NCI-H2081 (cell line): Measurements from ENCODE around the gene SEMA3F.

ENCODE experiments used
- DNase-seq, 2 experiments: peaks; one replicate each; lab custom pipeline; 2025; lab: John Stamatoyannopoulos, UW

Gene SEMA3F

GRCh38 chr3:50170689-50171088 is 15.6 kb downstream of the SEMA3F start:
- DNase-seq: no peak

- DNase-seq: no peak
Measured at GRCh38 chr3:50171540-50172301, 16.6 kb downstream of the SEMA3F start.

GRCh38 chr3:50172626-50173220 is 17.6 kb downstream of the SEMA3F start:
- no peak for DNase-seq

GRCh38 chr3:50173685-50174516 is 18.8 kb downstream of the SEMA3F start:
- DNase-seq: no peak

- DNase-seq: no peak
Measured at GRCh38 chr3:50174517-50174895, 19.4 kb downstream of the SEMA3F start.

DNA sequence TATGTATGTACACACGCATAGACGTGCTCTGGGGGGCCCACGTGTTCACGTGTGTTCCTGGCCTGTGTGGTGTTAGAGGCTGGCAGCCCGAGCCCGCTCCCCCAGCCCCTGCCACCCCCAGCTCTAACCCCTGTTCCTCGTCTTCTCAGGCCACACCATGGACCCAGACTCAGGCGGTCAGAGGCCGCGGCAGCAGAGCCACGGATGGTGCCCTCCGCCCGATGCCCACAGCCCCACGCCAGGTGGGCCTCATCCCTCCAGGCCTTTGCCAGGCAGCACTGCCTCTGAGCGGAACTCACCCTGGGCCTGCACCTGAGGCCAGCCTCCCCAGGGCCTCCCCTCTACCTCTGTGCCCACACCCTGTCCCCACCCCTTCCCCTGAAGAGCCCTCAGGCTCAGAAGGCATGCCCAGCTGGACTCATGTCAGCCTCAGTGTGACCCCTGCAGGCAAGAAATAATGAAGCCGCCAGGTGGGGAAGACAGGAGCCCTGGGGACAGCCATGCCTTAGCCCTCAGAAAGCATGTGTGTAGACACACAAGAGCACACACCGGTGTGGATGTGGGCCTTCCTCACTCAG is 19.9 kb downstream of the SEMA3F start:
- no peak for DNase-seq

DNA sequence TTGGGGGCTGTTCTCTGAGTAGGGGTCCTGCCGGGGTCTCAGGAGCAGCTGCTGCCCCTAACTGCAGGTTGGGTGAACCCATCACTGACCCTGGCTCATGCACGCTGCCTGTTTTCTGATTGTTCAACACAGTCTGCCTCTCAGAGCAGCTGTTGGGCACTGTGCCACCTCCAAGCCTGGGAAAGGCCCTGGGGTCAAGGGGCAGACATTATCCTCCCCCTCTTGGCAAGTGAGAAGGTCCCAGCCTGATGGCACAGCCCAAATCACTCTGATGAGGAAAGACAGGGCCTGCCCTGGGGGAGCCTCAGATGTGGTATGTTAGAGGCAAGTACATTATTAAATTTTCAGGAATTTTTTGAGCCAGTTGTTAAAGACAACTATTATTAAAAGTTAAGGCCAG is 22.2 kb downstream of the SEMA3F start:
- no peak for DNase-seq

- DNase-seq: no peak
Measured at GRCh38 chr3:50179710-50180109, 24.6 kb downstream of the SEMA3F start.

GRCh38 chr3:50181985-50182384 is 26.9 kb downstream of the SEMA3F start:
- no peak for DNase-seq

- no peak for DNase-seq
Measured at GRCh38 chr3:50182533-50183099, 27.5 kb downstream of the SEMA3F start.

DNA sequence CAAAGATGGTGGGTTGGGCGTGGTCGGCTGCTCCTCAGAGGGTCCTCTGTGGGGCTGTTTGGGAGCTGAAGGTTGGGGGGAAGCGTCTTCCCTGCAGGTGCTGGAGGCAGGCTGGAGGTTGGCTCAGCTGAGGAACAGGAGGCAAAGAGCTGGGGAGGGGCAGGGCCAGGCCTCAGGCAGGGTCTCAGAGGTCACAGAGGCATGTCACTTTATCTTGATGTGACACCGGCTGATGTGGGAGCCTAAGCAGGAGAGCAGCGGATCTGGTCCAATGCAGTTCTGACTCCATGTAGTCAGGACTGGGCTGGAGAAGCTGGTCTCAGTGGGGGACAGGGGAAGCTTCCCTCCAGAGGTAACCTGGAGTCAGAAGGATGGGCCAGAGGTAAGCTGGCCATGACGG is 28.6 kb downstream of the SEMA3F start:
- no peak for DNase-seq

DNA sequence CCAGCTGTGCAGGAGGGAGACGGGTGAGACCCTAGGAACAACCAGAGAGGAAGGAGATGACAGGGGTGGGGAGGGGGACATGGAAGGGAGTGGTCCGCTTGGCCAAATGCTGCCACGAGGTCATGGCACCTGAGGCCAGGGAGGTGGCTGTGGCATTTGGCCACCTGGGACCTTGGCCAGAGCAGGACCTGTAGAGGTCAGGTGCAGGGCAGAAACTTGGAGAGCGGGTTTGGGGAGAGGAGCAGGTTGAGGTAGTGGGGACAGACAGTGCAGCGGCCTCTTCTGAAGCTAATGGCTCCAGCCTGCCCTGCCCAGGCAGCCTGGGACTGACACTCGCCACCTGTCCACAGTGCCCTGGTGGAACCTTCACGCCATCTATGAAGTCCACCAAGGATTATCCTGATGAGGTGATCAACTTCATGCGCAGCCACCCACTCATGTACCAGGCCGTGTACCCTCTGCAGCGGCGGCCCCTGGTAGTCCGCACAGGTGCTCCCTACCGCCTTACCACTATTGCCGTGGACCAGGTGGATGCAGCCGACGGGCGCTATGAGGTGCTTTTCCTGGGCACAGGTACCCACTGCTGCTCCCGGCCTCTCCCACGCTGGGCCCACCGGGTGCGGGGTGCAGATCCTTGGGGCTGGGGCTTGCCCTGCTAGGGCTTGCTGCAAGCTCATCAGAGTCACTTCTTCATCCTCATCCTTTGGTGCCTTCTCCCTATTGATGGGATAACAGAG is 29.3 kb downstream of the SEMA3F start:
- no peak for DNase-seq

DNA sequence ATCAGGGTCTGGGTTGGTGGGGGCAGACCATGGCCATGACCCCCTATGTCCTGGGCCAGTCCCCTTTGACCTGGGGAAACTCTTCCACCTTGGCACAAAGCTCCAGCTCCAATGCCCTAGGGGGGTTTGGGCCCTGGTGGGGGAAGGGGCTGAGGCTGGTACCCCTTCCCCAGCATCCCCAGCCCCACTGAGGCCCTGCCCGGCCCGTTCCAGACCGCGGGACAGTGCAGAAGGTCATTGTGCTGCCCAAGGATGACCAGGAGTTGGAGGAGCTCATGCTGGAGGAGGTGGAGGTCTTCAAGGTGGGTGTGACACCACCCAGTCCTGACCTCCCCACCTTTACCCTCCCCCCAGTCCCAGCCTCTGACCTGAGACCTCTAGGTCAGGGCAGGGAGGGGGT is 30.1 kb downstream of the SEMA3F start:
- DNase-seq: no peak

DNA sequence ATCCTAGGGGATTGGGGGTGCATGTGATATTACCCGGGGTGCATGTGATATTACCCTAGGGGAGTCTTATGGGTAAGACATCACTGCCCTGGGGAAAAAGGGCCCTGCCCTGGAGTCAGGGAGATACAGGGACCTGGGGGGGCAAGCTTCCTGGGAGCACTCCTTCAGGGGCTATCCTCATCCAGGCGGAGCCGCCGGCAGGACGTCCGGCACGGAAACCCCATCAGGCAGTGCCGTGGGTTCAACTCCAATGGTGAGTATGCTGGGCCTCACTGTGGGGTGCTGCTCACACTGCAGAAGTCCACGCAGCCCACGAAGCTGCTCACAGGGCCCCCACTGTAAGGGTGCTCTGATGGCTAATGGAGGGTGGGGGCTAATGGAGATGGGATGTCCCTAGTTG is 31.0 kb downstream of the SEMA3F start:
- DNase-seq: no peak

DNA sequence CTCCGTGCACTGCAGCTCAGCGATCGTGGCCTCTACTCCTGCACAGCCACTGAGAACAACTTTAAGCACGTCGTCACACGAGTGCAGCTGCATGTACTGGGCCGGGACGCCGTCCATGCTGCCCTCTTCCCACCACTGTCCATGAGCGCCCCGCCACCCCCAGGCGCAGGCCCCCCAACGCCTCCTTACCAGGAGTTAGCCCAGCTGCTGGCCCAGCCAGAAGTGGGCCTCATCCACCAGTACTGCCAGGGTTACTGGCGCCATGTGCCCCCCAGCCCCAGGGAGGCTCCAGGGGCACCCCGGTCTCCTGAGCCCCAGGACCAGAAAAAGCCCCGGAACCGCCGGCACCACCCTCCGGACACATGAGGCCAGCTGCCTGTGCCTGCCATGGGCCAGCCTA is 32.6 kb downstream of the SEMA3F start:
- DNase-seq: no peak

DNA sequence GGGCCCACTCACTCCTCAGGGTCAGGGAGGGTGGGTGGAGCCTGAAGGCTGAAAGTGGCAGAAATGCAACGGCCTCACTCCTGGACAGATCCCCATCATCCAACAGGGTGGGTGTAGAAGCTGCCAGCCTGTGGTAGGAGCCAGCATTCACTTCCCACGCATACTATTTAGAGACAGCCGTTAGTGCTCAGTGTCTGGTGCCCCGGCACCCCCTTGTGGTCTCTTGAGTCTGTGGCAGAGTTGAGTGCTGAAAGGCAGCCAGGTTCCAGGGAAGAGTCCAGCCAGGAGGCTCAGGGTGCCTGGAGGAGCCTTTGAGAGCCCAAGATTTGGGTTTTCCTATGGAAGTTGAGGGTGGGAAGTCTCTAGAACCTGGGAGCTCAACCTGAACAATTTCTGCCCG is 34.1 kb downstream of the SEMA3F start:
- DNase-seq: peak; percentile 51 to 52

DNA sequence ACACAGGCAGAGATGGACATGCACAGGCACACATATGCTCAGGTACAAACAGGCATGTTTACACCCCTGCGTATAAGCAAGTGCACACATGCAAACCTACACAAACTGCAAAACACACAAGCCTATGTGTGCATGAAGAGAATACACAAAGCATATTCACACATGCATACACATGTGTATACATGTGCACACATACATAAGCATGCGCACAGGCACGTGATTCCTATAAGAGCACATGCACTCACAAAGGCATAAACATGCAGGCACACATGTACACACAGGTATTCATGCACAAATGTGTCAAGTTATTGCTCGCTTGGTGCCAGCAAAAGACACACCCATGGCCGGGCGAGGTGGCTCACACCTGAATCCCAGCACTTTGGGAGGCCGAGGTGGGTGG is 34.9 kb downstream of the SEMA3F start:
- DNase-seq: no peak

DNA sequence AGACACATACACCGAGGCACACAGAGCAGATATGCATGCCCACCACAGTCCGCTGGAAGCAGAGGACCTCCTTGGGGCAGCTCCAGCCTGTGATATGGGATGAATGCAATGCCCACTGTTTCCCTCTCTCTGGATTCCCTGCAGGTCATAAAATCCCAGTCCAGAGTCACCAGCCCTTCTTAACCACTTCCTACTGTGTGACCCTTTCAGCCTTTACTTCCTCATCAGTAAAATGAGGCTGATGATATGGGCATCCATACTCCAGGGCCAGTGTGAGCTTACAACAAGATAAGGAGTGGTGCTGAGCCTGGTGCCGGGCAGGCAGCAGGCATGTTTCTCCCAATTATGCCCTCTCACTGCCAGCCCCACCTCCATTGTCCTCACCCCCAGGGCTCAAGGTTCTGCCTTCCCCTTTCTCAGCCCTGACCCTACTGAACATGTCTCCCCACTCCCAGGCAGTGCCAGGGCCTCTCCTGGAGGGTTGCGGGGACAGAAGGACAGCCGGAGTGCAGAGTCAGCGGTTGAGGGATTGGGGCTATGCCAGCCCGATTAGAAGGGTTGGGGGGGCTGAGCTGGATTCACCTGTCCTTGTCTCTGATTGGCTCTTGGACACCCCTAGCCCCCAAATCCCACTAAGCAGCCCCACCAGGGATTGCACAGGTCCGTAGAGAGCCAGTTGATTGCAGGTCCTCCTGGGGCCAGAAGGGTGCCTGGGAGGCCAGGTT is 36.0 kb downstream of the SEMA3F start, which contains the start of gene GNAT1:
Gene GNAT1 (plus strand): TSS at position 675 of the 725 bp plus-strand sequence. CDS start 116 bp downstream, outside the sequence.
- DNase-seq: no peak

DNA sequence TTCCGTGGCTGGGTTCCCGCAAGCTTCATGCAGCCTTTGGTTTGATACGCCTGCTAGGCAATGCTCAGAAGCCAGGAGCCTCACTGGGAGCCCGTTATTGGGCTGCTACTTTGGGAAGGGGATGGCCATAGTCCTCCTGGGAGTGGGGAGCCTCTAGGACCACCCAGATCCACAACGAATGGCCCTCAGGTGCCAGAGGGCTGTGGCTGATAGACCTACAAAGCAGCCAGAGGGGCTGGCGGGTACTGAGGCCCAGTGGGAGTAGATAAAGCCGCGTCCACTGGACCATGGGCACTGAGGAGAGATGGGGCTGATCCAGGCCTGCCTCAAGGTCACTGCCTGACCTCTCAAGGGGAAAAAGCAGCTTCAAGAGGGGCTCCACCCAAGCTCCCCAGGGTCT is 37.0 kb downstream of the SEMA3F start:
- DNase-seq: no peak

GRCh38 chr3:50192689-50193141 is 37.6 kb downstream of the SEMA3F start:
- DNase-seq: peak; percentile 52 to 55

GRCh38 chr3:50193286-50193685 is 38.2 kb downstream of the SEMA3F start:
- no peak for DNase-seq
